ENCODE measurements around the gene DZIP1L. TPM values are rescaled to one million over a fixed set of nuclear protein-coding genes. Genes with fewer than 3 reads are reported as not detected.

The DZIP1L gene
- total RNA-seq, 1 experiment from 2014 or later = 11.1 TPM

DNA sequence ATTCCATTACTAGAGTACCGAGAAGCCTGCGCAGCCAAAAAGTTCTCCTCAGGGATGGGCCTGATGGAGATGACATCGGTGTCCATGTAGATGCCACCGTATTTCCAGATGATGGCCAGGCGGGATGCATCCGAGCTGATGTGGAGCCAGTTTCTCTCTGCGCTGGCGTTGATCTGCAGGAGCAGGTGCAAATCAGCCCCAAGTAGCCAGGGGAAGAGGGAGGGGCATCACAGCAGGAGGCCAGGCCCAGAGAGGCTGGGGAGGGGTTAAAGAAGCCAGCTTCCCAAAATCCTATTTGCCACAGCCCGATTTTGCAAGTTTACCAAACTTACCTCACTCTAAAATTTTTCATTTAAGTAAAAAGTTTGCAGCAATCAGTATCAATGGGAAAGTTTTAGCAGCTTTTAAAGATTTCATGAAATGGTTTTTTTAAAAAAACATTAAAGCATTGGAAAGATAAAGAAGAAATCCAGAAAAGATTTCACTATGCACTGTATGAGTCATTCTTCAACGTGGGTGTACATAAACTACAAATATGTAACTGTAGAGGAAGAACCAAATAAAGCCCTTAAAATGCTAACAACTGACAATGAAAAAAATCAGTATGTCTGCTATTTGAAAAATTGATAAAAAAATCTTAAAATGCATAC, 9.4 kb upstream of the DZIP1L start:
- H3K4me3 ChIP-seq (ENCODE audit: low read depth in 2 of 2, low read length in 2 of 2) = no peak overlapping the region
- no peaks in the 10 kb centered on the region for H3K36me3 ChIP-seq (ENCODE audit: control insufficient read depth, insufficient read depth, low read length)
- H3K4me1 ChIP-seq (ENCODE audit: control insufficient read depth, insufficient read depth, low read length) = no peaks in the 10 kb centered on the region
- BruUV-seq (replicated peaks) = no TSS peak
- ChIA-PET POLR2A (no interaction called here), CTCF (interaction anchor here (0.7 kb wide), 1 partner anchor 72 kb away, joined by 13 read pairs; no protein-coding TSS in a partner anchor)
- ATAC-seq (no peak), DNase-seq (ENCODE audit: low read depth, low spot score) (no peak)
- H3K9me3 ChIP-seq (ENCODE audit: control insufficient read depth, insufficient read depth, low read depth, low read length) = no peaks in the 10 kb centered on the region; the same call in 1 of the 2 replicates
- in situ Hi-C loops (cut with HindIII; ENCODE audit: low pct_unique_long_range_greater_than_20kb, low sequenced_read_pairs) = no loop called here
- no peak overlapping the region for H3K27ac ChIP-seq (ENCODE audit: low read length)
- TF ChIP-seq POLR2AphosphoS5 (IDR thresholded peaks at IDR 0.05; ENCODE audit: low read depth, low read length) = no peak
- TF ChIP-seq, protein P1, sequence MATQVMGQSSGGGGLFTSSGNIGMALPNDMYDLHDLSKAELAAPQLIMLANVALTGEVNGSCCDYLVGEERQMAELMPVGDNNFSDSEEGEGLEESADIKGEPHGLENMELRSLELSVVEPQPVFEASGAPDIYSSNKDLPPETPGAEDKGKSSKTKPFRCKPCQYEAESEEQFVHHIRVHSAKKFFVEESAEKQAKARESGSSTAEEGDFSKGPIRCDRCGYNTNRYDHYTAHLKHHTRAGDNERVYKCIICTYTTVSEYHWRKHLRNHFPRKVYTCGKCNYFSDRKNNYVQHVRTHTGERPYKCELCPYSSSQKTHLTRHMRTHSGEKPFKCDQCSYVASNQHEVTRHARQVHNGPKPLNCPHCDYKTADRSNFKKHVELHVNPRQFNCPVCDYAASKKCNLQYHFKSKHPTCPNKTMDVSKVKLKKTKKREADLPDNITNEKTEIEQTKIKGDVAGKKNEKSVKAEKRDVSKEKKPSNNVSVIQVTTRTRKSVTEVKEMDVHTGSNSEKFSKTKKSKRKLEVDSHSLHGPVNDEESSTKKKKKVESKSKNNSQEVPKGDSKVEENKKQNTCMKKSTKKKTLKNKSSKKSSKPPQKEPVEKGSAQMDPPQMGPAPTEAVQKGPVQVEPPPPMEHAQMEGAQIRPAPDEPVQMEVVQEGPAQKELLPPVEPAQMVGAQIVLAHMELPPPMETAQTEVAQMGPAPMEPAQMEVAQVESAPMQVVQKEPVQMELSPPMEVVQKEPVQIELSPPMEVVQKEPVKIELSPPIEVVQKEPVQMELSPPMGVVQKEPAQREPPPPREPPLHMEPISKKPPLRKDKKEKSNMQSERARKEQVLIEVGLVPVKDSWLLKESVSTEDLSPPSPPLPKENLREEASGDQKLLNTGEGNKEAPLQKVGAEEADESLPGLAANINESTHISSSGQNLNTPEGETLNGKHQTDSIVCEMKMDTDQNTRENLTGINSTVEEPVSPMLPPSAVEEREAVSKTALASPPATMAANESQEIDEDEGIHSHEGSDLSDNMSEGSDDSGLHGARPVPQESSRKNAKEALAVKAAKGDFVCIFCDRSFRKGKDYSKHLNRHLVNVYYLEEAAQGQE (IDR thresholded peaks at IDR 0.05; ENCODE audit: insufficient read depth in 1 of 2, low read depth in 2 of 2, low read length in 1 of 2) = no peak
- TF ChIP-seq, protein P2, sequence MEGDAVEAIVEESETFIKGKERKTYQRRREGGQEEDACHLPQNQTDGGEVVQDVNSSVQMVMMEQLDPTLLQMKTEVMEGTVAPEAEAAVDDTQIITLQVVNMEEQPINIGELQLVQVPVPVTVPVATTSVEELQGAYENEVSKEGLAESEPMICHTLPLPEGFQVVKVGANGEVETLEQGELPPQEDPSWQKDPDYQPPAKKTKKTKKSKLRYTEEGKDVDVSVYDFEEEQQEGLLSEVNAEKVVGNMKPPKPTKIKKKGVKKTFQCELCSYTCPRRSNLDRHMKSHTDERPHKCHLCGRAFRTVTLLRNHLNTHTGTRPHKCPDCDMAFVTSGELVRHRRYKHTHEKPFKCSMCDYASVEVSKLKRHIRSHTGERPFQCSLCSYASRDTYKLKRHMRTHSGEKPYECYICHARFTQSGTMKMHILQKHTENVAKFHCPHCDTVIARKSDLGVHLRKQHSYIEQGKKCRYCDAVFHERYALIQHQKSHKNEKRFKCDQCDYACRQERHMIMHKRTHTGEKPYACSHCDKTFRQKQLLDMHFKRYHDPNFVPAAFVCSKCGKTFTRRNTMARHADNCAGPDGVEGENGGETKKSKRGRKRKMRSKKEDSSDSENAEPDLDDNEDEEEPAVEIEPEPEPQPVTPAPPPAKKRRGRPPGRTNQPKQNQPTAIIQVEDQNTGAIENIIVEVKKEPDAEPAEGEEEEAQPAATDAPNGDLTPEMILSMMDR (IDR thresholded peaks at IDR 0.05) = no peak
- intact Hi-C loops (cut with micrococcal nuclease; ENCODE audit: unreplicated experiment) = no loop called here
- no peaks in the 10 kb centered on the region for H3K27me3 ChIP-seq (ENCODE audit: control insufficient read depth, insufficient read depth, low read length)

DNA sequence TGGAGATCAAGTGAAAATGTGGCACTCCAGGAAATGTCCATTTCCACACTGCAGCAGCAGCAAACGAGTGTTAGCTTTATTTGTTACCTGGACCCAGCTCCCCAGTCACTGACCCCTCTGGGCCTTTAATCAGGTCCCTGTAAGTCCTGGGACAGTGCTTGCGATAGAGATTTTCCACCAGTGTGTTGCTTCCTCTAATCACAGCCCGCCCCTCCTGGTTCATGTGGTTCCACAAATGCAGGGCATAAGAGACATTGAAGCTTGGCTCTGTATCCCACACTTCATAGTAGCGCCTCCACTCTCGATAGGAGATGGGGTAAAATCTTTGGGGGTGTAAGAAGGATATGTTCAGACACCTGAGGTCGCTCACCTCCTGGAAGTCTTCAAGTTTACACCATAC, 8.8 kb upstream of the DZIP1L start:
- no peaks in the 10 kb centered on the region for H3K27me3 ChIP-seq (ENCODE audit: control insufficient read depth, insufficient read depth, low read length)
- H3K36me3 ChIP-seq (ENCODE audit: control insufficient read depth, insufficient read depth, low read length) = no peaks in the 10 kb centered on the region
- BruUV-seq (replicated peaks) = no TSS peak
- TF ChIP-seq TCF7L2 (IDR thresholded peaks at IDR 0.05; ENCODE audit: low read depth, low read length) (no peak), POLR2AphosphoS5 (IDR thresholded peaks at IDR 0.05; ENCODE audit: low read depth, low read length) (no peak), SIN3A (IDR thresholded peaks at IDR 0.05; ENCODE audit: borderline replicate concordance, insufficient read depth, low read depth, low read length) (no peak)
- TF ChIP-seq, protein P1 (IDR thresholded peaks at IDR 0.05; ENCODE audit: insufficient read depth in 1 of 2, low read depth in 2 of 2, low read length in 1 of 2) = no peak
- TF ChIP-seq, protein P2 (IDR thresholded peaks at IDR 0.05) = no peak
- ChIA-PET POLR2A (no interaction called here), CTCF (no interaction called here)
- in situ Hi-C loops (cut with HindIII; ENCODE audit: low pct_unique_long_range_greater_than_20kb, low sequenced_read_pairs) = no loop called here
- ATAC-seq = no peak
- no peak overlapping the region for H3K27ac ChIP-seq (ENCODE audit: low read length)
- intact Hi-C loops (cut with micrococcal nuclease; ENCODE audit: unreplicated experiment) = no loop called here
- no peaks in the 10 kb centered on the region; the same call in 1 of the 2 replicates for H3K9me3 ChIP-seq (ENCODE audit: control insufficient read depth, insufficient read depth, low read depth, low read length)
- H3K4me1 ChIP-seq (ENCODE audit: control insufficient read depth, insufficient read depth, low read length) = no peaks in the 10 kb centered on the region
- DNase-seq (ENCODE audit: low read depth, low spot score) = no peak
- no peak overlapping the region for H3K4me3 ChIP-seq (ENCODE audit: low read depth in 2 of 2, low read length in 2 of 2)

Data from Panc1 (cell line).